Activated naive CD4-positive, alpha-beta T cell treated with anti-CD3 and anti-CD28 coated beads, Interleukin-2, amount 50 U/mL, for 16 hours (primary cell): Measurements from ENCODE around the gene RYR2.
"Not testable (repeated sequence)": the region's sequence is repeated elsewhere in the genome, so short reads cannot be mapped to it uniquely, and the experiment has no call there.

Source experiments
- DNase-seq: peaks from one replicate; pipeline ENCODE4 v3.0.0-alpha.2; 2020

Gene RYR2

GRCh38 chr1:237371477-237371876 lies 329.5 kb downstream of the RYR2 start:
- not testable (repeated sequence) for DNase-seq

- no peak for DNase-seq
These were observed 341.8 kb downstream of the RYR2 start for GRCh38 chr1:237383791-237384190.

GRCh38 chr1:237384213-237384612 lies 342.2 kb downstream of the RYR2 start:
- no peak for DNase-seq

GRCh38 chr1:237386362-237387143 lies 344.6 kb downstream of the RYR2 start:
- DNase-seq, result no peak

- DNase-seq, result no peak
These were observed 345.1 kb downstream of the RYR2 start for GRCh38 chr1:237387144-237387505.

GRCh38 chr1:237390823-237391222 lies 348.8 kb downstream of the RYR2 start:
- DNase-seq, result no peak

GRCh38 chr1:237393632-237394031 lies 351.6 kb downstream of the RYR2 start:
- DNase-seq, result no peak

GRCh38 chr1:237394281-237394680 lies 352.3 kb downstream of the RYR2 start:
- no peak for DNase-seq

GRCh38 chr1:237396426-237396825 lies 354.4 kb downstream of the RYR2 start:
- no peak for DNase-seq

- DNase-seq, result no peak
These were observed 356.8 kb downstream of the RYR2 start for GRCh38 chr1:237398751-237399150.

- DNase-seq, result no peak
These were observed 363.9 kb downstream of the RYR2 start for GRCh38 chr1:237405912-237406311.

- no peak for DNase-seq
These were observed 369.6 kb downstream of the RYR2 start for GRCh38 chr1:237411621-237412020.

- no peak for DNase-seq
These were observed 375.1 kb downstream of the RYR2 start for GRCh38 chr1:237416924-237417655.

GRCh38 chr1:237428809-237429208 lies 386.8 kb downstream of the RYR2 start:
- no peak for DNase-seq

- no peak for DNase-seq
These were observed 387.3 kb downstream of the RYR2 start for GRCh38 chr1:237429252-237429651.

GRCh38 chr1:237431448-237431847 lies 389.5 kb downstream of the RYR2 start:
- no peak for DNase-seq

GRCh38 chr1:237440346-237440745 lies 398.4 kb downstream of the RYR2 start:
- no peak for DNase-seq

GRCh38 chr1:237444120-237444790 lies 402.3 kb downstream of the RYR2 start:
- DNase-seq, result no peak

GRCh38 chr1:237448042-237448441 lies 406.1 kb downstream of the RYR2 start:
- no peak for DNase-seq

GRCh38 chr1:237457573-237457972 lies 415.6 kb downstream of the RYR2 start:
- no peak for DNase-seq

- no peak for DNase-seq
These were observed 425.3 kb downstream of the RYR2 start for GRCh38 chr1:237467320-237467719.

- DNase-seq, result no peak
These were observed 428.8 kb downstream of the RYR2 start for GRCh38 chr1:237470712-237471338.

- DNase-seq, result no peak
These were observed 429.4 kb downstream of the RYR2 start for GRCh38 chr1:237471377-237471776.
